Ovary (tissue), 9 donors: Measurements from ENCODE around the gene NR4A3. TPM values are rescaled to one million over a fixed set of nuclear protein-coding genes. Genes with fewer than 3 reads are reported as not detected.

Source experiments
- DNase-seq, 5 donors: peaks; one replicate each; pipeline ENCODE4 v3.0.0-alpha.2; 2019 to 2020
- H3K27ac ChIP-seq, 2 donors: fragments of 200-600 bp; one replicate each; pipeline versions ENCODE4 v1.5.1 to v1.8.0; 2019 to 2022
- H3K27me3 ChIP-seq: fragments of 200-600 bp; one replicate; pipeline ENCODE4 v1.8.0; 2022
- H3K36me3 ChIP-seq: fragments of 200-600 bp; sonication (generic); one replicate; pipeline ENCODE4 v1.5.1; 2019
- H3K4me1 ChIP-seq: one replicate; pipeline ENCODE4 v1.8.1; 2013; ENCODE audit warnings: mild to moderate bottlenecking, moderate library complexity; ENCODE audit not compliant: insufficient read depth
- H3K4me3 ChIP-seq: fragments of 200-600 bp; sonication (generic); one replicate; pipeline ENCODE4 v1.5.1; 2017
- H3K9me3 ChIP-seq, 2 donors: fragments of 200-600 bp in 1 of 2; sonication (generic) in 1 of 2; one replicate each; pipeline versions ENCODE4 v1.5.1 to v1.8.1; 2013 to 2019; ENCODE audit warnings: mild to moderate bottlenecking in 1 of 2, moderate library complexity in 1 of 2
- EP300 ChIP-seq: sonication (generic); formaldehyde crosslinking; IDR thresholded peaks from one replicate; pipeline ENCODE4 v1.6.1; 2017; ENCODE audit warnings: antibody characterized with exemption
- POLR2A ChIP-seq: fragments of 450-650 bp; IDR thresholded peaks from one replicate; pipeline ENCODE4 v1.6.1; 2017; ENCODE audit warnings: antibody characterized with exemption, mild to moderate bottlenecking, moderate library complexity
- WGBS, 3 donors: extraction: QIAGEN DNeasy Blood & Tissue Kit in 1 of 3; methylation state at CpG; one replicate each; pipeline versions ENCODE4 v1.1.5 to v1.1.7; 2013 to 2017; 5-methylcytosine and 5-hydroxymethylcytosine counted together
- intact Hi-C, 4 donors: fragments of 100-400 bp; cut with DNase I; formaldehyde crosslinking; loops; one replicate each; pipeline versions ENCODE4 v1.11.0 to v1.15.1; 2022 to 2023
- polyA plus RNA-seq, 2 donors: library from polyadenylated mRNA; stranded (reverse); fragments of 200-250 nt in 1 of 2; fragments of 350-450 nt in 1 of 2; fragmentation: Illumina TruSeq in 1 of 2; extraction: RNeasy Lipid Tissue Mini Kit (QIAGEN cat#74804) in 1 of 2; gene quantifications; one replicate each; pipeline ENCODE4 v1.2.3, GENCODE V29; 2013 to 2014
- total RNA-seq, 7 donors: library from RNA; depleted of rRNA in 2 of 7; stranded (reverse); fragments of >200 nt in 2 of 7; fragmentation: NEBNext Ultra II Directional in 3 of 7; extraction: Animal tissue kit (Norgen Biotek cat#: 25700) in 3 of 7; gene quantifications; one replicate each; pipeline versions ENCODE4 v1.1.0 to v1.2.4, GENCODE V29; 2016 to 2023
- TF ChIP-seq, protein P1 (sequence below), 3 donors: fragments of 450-650 bp in 2 of 3; fragments of 200-600 bp in 1 of 3; IDR thresholded peaks; one replicate each; pipeline versions ENCODE4 v1.5.1 to v1.8.0; 2016 to 2022; ENCODE audit warnings: antibody characterized with exemption in 3 of 3, mild to moderate bottlenecking in 1 of 3
- donor health status: DM: no; HTN: no; CAD: no; lungs with moderate emphysema.
- donor health status: DM: no; HTN: no; CAD: no.
- donor health status: Bipolar disorder and iron deficiency.
- donor health status: DM: yes; HTN: yes; CAD: no.
- donor health status: DM: no; HTN: no; CAD: no.
- donor health status: DM: yes; HTN: yes; CAD: no.

The NR4A3 gene
- total and polyA plus RNA-seq, 9 donors, result 2.8 to 177 (median 29.2) TPM

DNA sequence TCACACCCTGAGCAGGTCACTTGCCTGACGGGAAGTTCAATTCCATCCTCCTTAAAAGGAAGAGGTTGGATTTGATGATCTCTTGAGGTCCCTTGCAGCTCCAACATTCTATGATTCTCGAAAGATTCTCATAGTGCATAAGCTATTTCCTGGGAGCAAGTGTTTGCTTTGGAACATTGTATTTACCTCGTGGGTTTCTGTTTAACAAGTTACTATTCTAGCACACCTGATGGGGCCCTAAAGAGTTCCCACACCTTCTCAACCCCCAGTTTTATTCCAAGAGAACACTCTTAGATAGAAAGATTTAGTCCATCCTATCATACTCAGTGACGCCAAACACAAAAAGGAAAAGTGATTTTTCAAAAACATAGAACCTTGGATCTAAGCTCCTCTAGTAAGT lies 23.4 kb downstream of the NR4A3 start:
- no peak overlapping the region for H3K4me3 ChIP-seq
- intact Hi-C loops, result no loop called here
- no peaks in the 10 kb centered on the region for H3K36me3 ChIP-seq
- H3K27ac ChIP-seq, result no peak overlapping the region
- no peak for DNase-seq
- no peaks in the 10 kb centered on the region for H3K27me3 ChIP-seq
- 87 to 89% (median 89%) methylated on average over 4 of the region's 4 CpGs for WGBS, 3 donors
- TF ChIP-seq EP300, result no peak
- TF ChIP-seq, protein P1, sequence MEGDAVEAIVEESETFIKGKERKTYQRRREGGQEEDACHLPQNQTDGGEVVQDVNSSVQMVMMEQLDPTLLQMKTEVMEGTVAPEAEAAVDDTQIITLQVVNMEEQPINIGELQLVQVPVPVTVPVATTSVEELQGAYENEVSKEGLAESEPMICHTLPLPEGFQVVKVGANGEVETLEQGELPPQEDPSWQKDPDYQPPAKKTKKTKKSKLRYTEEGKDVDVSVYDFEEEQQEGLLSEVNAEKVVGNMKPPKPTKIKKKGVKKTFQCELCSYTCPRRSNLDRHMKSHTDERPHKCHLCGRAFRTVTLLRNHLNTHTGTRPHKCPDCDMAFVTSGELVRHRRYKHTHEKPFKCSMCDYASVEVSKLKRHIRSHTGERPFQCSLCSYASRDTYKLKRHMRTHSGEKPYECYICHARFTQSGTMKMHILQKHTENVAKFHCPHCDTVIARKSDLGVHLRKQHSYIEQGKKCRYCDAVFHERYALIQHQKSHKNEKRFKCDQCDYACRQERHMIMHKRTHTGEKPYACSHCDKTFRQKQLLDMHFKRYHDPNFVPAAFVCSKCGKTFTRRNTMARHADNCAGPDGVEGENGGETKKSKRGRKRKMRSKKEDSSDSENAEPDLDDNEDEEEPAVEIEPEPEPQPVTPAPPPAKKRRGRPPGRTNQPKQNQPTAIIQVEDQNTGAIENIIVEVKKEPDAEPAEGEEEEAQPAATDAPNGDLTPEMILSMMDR (IDR thresholded peaks at IDR 0.05), result no peak
- no peak for TF ChIP-seq POLR2A
- H3K9me3 ChIP-seq, result no peaks in the 10 kb centered on the region
- no peaks in the 10 kb centered on the region for H3K4me1 ChIP-seq

DNA sequence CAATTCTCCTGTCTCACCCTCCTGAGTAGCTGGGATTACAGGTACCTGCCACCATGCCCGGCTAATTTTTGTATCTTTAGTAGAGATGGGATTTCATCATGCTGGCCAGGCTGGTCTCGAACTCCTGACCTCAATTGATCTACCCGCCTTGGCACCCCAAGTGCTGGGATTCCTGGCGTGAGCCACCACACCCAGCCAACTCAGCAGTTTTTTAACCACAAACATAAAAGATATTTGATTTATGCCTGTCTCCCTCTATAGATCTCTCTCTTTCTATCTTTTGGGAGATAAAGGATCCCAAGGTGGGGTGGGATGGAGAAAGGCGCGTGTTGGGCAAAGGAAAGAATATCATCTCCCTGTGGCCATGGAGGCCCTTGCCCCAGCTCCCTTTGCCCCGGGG lies 26.8 kb downstream of the NR4A3 start:
- 95 to 97% (median 95%) methylated on average over 7 of the region's 7 CpGs for WGBS, 3 donors
- no peak for DNase-seq
- Histone ChIP-seq H3K36me3 (no peaks in the 10 kb centered on the region), H3K9me3 (no peaks in the 10 kb centered on the region), H3K4me3 (no peak overlapping the region), H3K27me3 (no peaks in the 10 kb centered on the region), H3K27ac (no peak overlapping the region), H3K4me1 (no peaks in the 10 kb centered on the region)
- TF ChIP-seq POLR2A, result no peak
- TF ChIP-seq, protein P1 (IDR thresholded peaks at IDR 0.05), result no peak
- TF ChIP-seq EP300, result no peak
- intact Hi-C loops, result no loop called here

DNA sequence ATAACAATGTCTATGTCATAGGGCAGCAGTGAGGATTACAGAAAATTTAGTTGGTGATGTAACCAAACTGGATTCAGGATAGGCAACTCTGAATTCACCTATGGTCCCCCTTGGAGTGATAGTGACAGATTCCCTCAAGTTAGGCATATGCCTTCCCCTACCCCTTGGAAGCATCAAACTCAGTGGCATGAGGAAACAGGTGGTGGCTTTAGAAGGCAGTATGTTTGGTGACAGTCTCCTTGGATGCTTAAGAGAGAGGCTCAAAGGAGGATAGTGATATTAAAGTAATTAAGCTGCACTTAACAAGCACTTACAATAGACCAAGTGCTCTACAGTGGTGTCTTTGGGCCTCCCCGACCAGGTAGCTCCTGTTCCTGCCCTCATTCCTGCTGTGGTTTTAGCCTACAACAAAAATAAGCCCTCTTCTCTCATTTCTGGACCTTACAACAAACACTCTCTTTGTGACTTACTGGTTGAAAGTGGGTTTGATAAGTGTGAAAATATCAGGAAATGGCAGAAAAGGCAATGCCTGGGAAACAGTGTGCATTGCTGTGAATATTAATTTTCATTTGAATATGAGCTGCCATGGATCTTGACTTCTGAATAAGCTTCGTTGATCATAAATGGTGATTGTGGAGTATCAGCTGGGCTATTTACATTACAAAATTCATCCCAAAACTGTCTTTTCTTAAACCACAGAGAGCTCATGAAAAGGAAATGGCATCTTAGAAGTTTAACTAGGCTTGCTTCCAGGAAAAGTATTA lies 29.2 kb downstream of the NR4A3 start:
- Histone ChIP-seq H3K9me3 (no peaks in the 10 kb centered on the region), H3K27me3 (no peaks in the 10 kb centered on the region), H3K4me1 (no peaks in the 10 kb centered on the region), H3K36me3 (no peaks in the 10 kb centered on the region), H3K27ac (no peak overlapping the region), H3K4me3 (no peak overlapping the region)
- no peak for DNase-seq
- 58 to 69% (median 67%) methylated on average over 2 of the region's 2 CpGs for WGBS, 3 donors
- intact Hi-C loops, result no loop called here
- no peak for TF ChIP-seq POLR2A
- TF ChIP-seq EP300, result no peak
- TF ChIP-seq, protein P1 (IDR thresholded peaks at IDR 0.05), result no peak

DNA sequence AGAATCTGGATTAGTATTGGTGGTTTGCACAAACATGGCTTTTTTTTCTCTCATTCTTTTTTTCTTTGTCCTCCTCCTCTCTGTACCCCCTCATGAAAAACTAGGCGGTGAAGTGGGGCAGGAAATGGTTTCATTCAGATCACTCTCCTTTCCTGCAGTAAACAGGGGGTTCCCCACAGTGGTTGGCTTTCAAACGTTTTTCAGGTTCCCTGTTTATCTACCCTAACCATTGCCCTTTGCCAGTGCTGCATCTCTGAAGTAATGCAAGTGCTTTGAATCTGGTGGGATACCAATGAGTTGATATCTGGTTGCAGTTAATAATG lies 29.8 kb downstream of the NR4A3 start:
- H3K9me3 ChIP-seq, result no peaks in the 10 kb centered on the region
- no peaks in the 10 kb centered on the region for H3K36me3 ChIP-seq
- H3K27me3 ChIP-seq, result no peaks in the 10 kb centered on the region
- intact Hi-C loops, result no loop called here
- no peaks in the 10 kb centered on the region for H3K4me1 ChIP-seq
- WGBS, 3 donors, result 38 to 55% (median 52%) methylated on average over 2 of the region's 2 CpGs
- H3K27ac ChIP-seq, result no peak overlapping the region
- TF ChIP-seq POLR2A, result no peak
- no peak for DNase-seq
- H3K4me3 ChIP-seq, result no peak overlapping the region

DNA sequence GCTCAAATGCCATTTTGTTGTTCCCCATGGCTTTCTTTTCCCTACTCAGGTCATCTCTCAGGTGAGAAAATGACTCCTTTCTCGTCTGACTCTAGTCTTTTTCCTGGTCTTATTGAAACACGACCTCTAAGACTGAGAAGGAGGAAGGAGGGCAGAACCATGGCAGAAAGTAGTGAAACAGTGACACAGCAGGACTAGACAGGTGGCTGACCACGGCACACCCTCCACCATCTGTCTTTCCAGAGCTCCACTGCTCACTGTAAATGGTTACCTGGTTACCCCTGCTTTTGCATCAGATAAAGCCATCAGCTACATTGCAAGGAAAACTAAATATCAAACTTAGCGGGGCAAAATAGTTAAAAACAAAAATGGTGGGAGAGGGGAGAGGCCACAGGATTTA lies 30.9 kb downstream of the NR4A3 start:
- Histone ChIP-seq H3K4me3 (no peak overlapping the region), H3K36me3 (no peaks in the 10 kb centered on the region), H3K9me3 (no peaks in the 10 kb centered on the region), H3K27ac (no peak overlapping the region), H3K27me3 (no peaks in the 10 kb centered on the region), H3K4me1 (no peaks in the 10 kb centered on the region)
- intact Hi-C loops, result no loop called here
- TF ChIP-seq EP300 (no peak), POLR2A (no peak)
- TF ChIP-seq, protein P1 (IDR thresholded peaks at IDR 0.05), result no peak
- DNase-seq, result no peak
- 88 to 90% (median 88%) methylated on average over 4 of the region's 4 CpGs for WGBS, 3 donors
